GM18951 (cell line): ENCODE results near the gene KREMEN1.

ENCODE experiments used
- POLR2A ChIP-seq: IDR thresholded peaks from 4 replicates; pipeline ENCODE4 v1.6.1; 2011; ENCODE audit warnings: mild to moderate bottlenecking; ENCODE audit not compliant: insufficient read length, insufficient read depth; ENCODE audit errors: extremely low read depth
- in situ Hi-C: fragments of 300-500 bp; cut with MboI; formaldehyde crosslinking; loops from one replicate; pipeline ENCODE4 v1.12.0; 2022; ENCODE audit warnings: low sequenced_read_pairs, mixed read lengths, inconsistent platforms; ENCODE audit not compliant: unreplicated experiment

The KREMEN1 gene, protein sequence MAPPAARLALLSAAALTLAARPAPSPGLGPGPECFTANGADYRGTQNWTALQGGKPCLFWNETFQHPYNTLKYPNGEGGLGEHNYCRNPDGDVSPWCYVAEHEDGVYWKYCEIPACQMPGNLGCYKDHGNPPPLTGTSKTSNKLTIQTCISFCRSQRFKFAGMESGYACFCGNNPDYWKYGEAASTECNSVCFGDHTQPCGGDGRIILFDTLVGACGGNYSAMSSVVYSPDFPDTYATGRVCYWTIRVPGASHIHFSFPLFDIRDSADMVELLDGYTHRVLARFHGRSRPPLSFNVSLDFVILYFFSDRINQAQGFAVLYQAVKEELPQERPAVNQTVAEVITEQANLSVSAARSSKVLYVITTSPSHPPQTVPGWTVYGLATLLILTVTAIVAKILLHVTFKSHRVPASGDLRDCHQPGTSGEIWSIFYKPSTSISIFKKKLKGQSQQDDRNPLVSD

DNA sequence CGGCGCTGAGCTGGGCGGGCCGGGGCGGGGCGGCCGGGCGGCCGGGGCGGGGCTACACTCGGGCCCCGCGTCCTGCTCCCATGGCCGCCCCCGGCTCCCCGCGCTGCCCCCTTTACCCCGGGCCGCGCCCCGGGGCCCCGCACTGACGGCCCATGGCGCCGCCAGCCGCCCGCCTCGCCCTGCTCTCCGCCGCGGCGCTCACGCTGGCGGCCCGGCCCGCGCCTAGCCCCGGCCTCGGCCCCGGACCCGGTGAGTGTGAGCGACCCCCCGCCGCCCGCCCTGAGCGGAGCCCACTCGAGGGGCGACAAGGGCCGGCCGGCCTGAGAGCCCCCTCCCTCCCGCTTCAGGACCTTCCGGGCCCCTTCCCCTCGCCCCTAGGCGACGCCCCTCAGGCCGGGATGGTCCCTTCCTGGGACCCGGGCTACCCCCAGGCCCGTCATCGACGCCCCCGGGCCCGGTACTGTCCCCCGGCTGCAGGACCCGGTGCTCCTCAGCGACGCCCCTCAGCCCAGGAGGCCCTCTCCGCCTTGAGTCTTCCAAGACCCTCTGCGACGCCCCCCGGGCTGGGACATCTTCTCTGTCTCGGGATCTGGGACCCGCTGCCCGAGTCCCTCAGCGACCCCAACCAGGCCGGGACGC, at the start of gene KREMEN1:
TSS of gene KREMEN1 (plus strand) at position 57 of the 639 bp plus-strand sequence. CDS start at position 153, 96 bp downstream.
- in situ Hi-C loops: no loop called here
- no peak for TF ChIP-seq POLR2A

GRCh38 chr22:29023172-29023796, 49.6 kb upstream of the KREMEN1 start:
- in situ Hi-C loops: no loop called here

GRCh38 chr22:29026579-29026978, 46.3 kb upstream of the KREMEN1 start:
- in situ Hi-C loops: no loop called here
- TF ChIP-seq POLR2A: no peak

More at GRCh38 chr22:29023172-29023796, 49.6 kb upstream of the KREMEN1 start:
- no peak for TF ChIP-seq POLR2A

GRCh38 chr22:29028468-29028867, 44.4 kb upstream of the KREMEN1 start:
- TF ChIP-seq POLR2A: no peak
- in situ Hi-C loops: no loop called here

GRCh38 chr22:29029202-29030000, 43.4 kb upstream of the KREMEN1 start:
- in situ Hi-C loops: no loop called here
- no peak for TF ChIP-seq POLR2A

- TF ChIP-seq POLR2A: no peak
- in situ Hi-C loops: no loop called here
These were observed 42.7 kb upstream of the KREMEN1 start for GRCh38 chr22:29030016-29030617.

- no peak for TF ChIP-seq POLR2A
- in situ Hi-C loops: no loop called here
These were observed 42.1 kb upstream of the KREMEN1 start for GRCh38 chr22:29030618-29031226.

DNA sequence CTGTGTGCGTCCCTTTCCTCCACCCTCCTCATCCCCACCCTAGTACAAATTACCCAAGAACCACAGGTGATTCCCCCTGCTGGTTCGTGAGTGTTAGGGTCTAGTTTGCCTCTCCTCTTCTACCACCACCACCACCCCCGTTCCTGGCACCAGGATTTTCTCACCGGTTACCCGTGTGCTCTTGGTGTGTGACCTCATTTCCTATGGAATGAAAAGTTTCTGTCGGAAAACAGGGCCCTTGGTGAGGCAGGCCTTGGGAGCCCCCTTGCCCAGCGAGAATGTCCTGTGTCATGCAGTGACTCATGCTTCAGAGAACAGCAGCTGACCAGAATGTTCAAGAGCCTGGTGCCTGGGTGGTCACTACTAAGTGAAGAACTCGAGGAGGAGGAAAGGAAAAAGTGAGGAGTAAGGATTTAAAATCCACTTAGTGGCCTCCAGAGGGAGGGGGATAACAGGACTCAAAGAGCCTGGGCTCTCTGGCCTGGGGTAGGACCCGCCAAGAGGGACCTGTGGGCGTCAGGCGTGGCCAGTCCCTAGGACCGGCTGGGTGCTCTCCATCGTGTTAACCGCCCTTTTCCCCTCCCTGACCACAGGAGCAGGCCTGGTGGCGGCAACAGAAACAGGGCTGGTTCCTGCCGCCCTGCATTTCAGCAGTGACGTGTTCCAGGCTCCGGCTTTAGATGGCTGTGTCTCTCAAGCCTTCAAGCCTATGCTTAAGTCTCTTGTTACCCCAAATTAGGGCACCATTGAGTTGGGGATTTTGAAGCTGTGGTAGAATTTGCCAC, 41.4 kb upstream of the KREMEN1 start:
- in situ Hi-C loops: no loop called here
- TF ChIP-seq POLR2A: no peak

GRCh38 chr22:29032014-29032475, 40.8 kb upstream of the KREMEN1 start:
- in situ Hi-C loops: no loop called here
- TF ChIP-seq POLR2A: no peak

GRCh38 chr22:29032584-29032983, 40.3 kb upstream of the KREMEN1 start:
- in situ Hi-C loops: no loop called here
- TF ChIP-seq POLR2A: no peak

- in situ Hi-C loops: loop anchor here (5.0 kb wide), 1 partner anchor 185 kb away; no protein-coding TSS in a partner anchor
These were observed 35.4 kb upstream of the KREMEN1 start for GRCh38 chr22:29037340-29037932.

More at GRCh38 chr22:29037340-29037932, 35.4 kb upstream of the KREMEN1 start:
- no peak for TF ChIP-seq POLR2A
